ENCODE results near the gene AKAP10.

DNA sequence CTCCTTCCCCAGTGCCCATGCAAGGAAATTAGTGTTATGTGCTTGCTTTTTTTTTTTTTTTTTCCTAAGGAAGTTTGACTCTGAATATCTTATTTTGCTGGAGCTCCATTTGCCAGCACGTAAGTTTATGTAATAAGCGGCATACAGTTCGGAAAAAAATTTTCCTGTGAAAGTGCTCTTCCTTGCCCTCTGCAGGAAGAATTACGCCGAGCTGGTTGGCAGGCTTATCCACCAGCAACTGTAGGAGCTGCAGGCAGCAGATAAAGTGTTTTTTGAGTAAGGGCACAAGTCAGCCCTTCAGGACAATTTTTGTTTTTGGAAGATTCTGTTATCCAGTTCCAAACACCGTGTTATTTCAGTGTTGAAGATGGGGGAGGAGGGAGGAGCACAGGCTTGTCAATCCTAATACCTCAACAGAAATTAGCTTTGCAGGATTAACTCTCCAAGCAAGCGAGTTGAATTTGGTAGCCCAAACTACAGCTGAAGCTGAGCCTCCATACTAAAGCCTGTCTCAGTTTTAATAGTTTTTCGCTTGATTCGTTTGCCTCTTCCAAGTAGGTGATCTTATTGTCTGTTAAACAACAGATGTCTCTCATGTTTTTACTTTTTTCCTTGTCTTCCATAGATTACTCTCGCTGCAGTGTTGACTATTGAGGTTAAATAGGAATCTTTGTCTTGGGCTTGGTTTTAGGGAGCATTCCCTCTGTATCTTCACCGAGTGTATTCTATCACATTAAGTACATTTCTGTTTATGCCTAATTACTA is 32.7 kb upstream of the AKAP10 start:
- TF ChIP-seq, protein P1, sequence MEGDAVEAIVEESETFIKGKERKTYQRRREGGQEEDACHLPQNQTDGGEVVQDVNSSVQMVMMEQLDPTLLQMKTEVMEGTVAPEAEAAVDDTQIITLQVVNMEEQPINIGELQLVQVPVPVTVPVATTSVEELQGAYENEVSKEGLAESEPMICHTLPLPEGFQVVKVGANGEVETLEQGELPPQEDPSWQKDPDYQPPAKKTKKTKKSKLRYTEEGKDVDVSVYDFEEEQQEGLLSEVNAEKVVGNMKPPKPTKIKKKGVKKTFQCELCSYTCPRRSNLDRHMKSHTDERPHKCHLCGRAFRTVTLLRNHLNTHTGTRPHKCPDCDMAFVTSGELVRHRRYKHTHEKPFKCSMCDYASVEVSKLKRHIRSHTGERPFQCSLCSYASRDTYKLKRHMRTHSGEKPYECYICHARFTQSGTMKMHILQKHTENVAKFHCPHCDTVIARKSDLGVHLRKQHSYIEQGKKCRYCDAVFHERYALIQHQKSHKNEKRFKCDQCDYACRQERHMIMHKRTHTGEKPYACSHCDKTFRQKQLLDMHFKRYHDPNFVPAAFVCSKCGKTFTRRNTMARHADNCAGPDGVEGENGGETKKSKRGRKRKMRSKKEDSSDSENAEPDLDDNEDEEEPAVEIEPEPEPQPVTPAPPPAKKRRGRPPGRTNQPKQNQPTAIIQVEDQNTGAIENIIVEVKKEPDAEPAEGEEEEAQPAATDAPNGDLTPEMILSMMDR (conservative IDR thresholded peaks at IDR 0.05) = peak; percentile 31
- TF ChIP-seq ZFX (IDR thresholded peaks at IDR 0.05) = no peak
